GM18517 (cell line): ENCODE measurements around the gene INTS2.
"Not testable (repeated sequence)": the region's sequence is repeated elsewhere in the genome, so short reads cannot be mapped to it uniquely, and the experiment has no call there.

Experiments used
- ATAC-seq: cut with Tn5 transposase; IDR thresholded peaks from one replicate; pipeline ENCODE4 v1.9.1; 2021; ENCODE audit warnings: mild to moderate bottlenecking, moderate library complexity; ENCODE audit not compliant: unreplicated experiment

The INTS2 gene

GRCh38 chr17:61894310-61894709, 33.5 kb downstream of the INTS2 start:
- not testable (repeated sequence) for ATAC-seq

GRCh38 chr17:61887733-61888132, 40.0 kb downstream of the INTS2 start:
- ATAC-seq = not testable (repeated sequence)

GRCh38 chr17:61885865-61886264, 41.9 kb downstream of the INTS2 start:
- not testable (repeated sequence) for ATAC-seq

- ATAC-seq = no peak
These were observed 42.9 kb downstream of the INTS2 start for GRCh38 chr17:61884864-61885263.

- no peak for ATAC-seq
These were observed 47.1 kb downstream of the INTS2 start for GRCh38 chr17:61880589-61881102.

- no peak for ATAC-seq
These were observed 48.7 kb downstream of the INTS2 start for GRCh38 chr17:61878984-61879612.

GRCh38 chr17:61878520-61878919, 49.3 kb downstream of the INTS2 start:
- ATAC-seq = no peak

GRCh38 chr17:61877837-61878236, 49.9 kb downstream of the INTS2 start:
- no peak for ATAC-seq

- no peak for ATAC-seq
These were observed 52.0 kb downstream of the INTS2 start for GRCh38 chr17:61875804-61876203.

- no peak for ATAC-seq
These were observed 52.5 kb downstream of the INTS2 start for GRCh38 chr17:61875285-61875684.

GRCh38 chr17:61874075-61874474, 53.7 kb downstream of the INTS2 start:
- ATAC-seq = no peak

- no peak for ATAC-seq
These were observed 55.7 kb downstream of the INTS2 start for GRCh38 chr17:61872099-61872498.

- ATAC-seq = no peak
These were observed 58.6 kb downstream of the INTS2 start for GRCh38 chr17:61869138-61869537.

- ATAC-seq = no peak
These were observed 59.7 kb downstream of the INTS2 start for GRCh38 chr17:61868074-61868473.

GRCh38 chr17:61867033-61867432, 60.7 kb downstream of the INTS2 start:
- no peak for ATAC-seq

GRCh38 chr17:61863801-61864126, 64.0 kb downstream of the INTS2 start:
- ATAC-seq = peak; percentile 12

- peak; percentile 83 for ATAC-seq
These were observed 64.6 kb downstream of the INTS2 start, which contains the start of gene BRIP1 for GRCh38 chr17:61862975-61863800. BRIP1 (minus strand) TSS chr17:61863528; CDS start chr17:61861539, 1,989 bp downstream.

- no peak for ATAC-seq
These were observed 65.6 kb downstream of the INTS2 start for GRCh38 chr17:61862105-61862574.

- not testable (repeated sequence) for ATAC-seq
These were observed 67.4 kb downstream of the INTS2 start for GRCh38 chr17:61860397-61860796.

GRCh38 chr17:61856035-61856434, 71.7 kb downstream of the INTS2 start:
- no peak for ATAC-seq

GRCh38 chr17:61852857-61853256, 74.9 kb downstream of the INTS2 start:
- ATAC-seq = no peak

- ATAC-seq = no peak
These were observed 78.1 kb downstream of the INTS2 start for GRCh38 chr17:61849674-61850073.
